Tibial nerve (tissue), 3 donors: ENCODE results near the gene LPCAT3.

Experiments used
- POLR2A ChIP-seq, 2 donors: fragments of 450-650 bp; IDR thresholded peaks; one replicate each; pipeline ENCODE4 v1.6.1; 2017; ENCODE audit warnings: antibody characterized with exemption in 2 of 2, mild to moderate bottlenecking in 2 of 2, moderate library complexity in 2 of 2
- TF ChIP-seq, protein P1 (sequence below), 5 experiments: fragments of 200-600 bp in 3 of 5; fragments of 450-650 bp in 2 of 5; sonication (generic) in 3 of 5; IDR thresholded peaks; one replicate each; pipeline ENCODE4 v1.5.1; 2016 to 2019; ENCODE audit warnings: antibody characterized with exemption in 5 of 5, mild to moderate bottlenecking in 3 of 5, moderate library complexity in 2 of 5

DNA sequence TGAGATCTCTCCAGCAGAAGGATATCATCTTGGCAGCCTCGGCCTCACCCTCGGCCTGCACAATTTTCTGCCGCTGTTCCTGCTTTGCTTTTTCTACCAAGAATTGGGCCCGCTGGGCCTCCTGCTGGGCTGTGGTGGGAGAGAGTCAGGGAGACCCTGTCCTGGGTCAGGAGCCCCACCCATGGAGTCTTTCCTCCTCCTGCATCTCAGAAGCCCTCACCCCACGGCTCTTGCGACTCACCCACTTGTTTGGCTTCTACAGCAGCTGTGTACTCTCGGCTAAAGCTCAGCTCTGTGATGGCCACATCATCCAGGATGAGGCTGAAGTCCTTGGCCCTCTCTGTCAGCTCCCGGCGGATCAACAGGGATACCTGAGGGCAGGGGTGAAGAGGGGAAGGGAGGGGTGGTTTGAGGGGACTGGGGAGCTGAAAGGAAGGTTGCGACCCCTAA lies 50.6 kb downstream of the LPCAT3 start:
- TF ChIP-seq POLR2A (IDR thresholded peaks at IDR 0.05), result no peak
- TF ChIP-seq, protein P1, sequence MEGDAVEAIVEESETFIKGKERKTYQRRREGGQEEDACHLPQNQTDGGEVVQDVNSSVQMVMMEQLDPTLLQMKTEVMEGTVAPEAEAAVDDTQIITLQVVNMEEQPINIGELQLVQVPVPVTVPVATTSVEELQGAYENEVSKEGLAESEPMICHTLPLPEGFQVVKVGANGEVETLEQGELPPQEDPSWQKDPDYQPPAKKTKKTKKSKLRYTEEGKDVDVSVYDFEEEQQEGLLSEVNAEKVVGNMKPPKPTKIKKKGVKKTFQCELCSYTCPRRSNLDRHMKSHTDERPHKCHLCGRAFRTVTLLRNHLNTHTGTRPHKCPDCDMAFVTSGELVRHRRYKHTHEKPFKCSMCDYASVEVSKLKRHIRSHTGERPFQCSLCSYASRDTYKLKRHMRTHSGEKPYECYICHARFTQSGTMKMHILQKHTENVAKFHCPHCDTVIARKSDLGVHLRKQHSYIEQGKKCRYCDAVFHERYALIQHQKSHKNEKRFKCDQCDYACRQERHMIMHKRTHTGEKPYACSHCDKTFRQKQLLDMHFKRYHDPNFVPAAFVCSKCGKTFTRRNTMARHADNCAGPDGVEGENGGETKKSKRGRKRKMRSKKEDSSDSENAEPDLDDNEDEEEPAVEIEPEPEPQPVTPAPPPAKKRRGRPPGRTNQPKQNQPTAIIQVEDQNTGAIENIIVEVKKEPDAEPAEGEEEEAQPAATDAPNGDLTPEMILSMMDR (IDR thresholded peaks at IDR 0.05), result no peak
